WTC11 (cell line): ENCODE results near the gene ZFP92.

ENCODE experiments used
- ARID4B ChIP-seq: sonication (generic); formaldehyde crosslinking; IDR thresholded peaks from 2 replicates; pipeline ENCODE4 v1.8.0; 2023; ENCODE audit warnings: missing genetic modification reagents, mild to moderate bottlenecking, borderline replicate concordance
- NFYB ChIP-seq: sonication (generic); formaldehyde crosslinking; conservative IDR thresholded peaks from 2 replicates; pipeline ENCODE4 v1.8.0; 2022; ENCODE audit warnings: low read depth, missing genetic modification reagents
- TF ChIP-seq, protein P1 (sequence below): fragments of 200-600 bp; IDR thresholded peaks from 2 replicates; pipeline ENCODE4 v1.8.0; 2022; ENCODE audit warnings: antibody characterized with exemption

DNA sequence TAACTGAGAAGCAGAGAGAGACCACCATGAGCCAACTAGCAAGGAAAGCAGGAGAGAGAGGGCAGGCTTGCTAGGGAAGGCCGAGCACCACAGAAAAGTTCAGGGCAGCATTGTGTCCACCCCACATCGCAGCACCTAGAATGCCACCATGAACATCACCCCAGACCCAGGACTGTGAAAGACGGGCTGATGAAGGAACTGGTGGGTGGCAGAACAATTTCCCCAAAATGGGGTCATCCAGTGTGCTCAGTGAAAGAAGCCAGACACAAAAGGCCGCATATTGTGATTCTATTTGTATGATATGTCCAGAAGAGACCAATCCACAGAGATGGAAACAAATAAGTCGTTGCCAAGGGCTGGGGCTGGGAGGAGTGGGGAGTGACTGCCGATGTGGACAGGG is 26.9 kb upstream of the ZFP92 start:
- no peak for TF ChIP-seq NFYB
- TF ChIP-seq ARID4B (CRISPR knock-in tag), result no peak
- TF ChIP-seq, protein P1, sequence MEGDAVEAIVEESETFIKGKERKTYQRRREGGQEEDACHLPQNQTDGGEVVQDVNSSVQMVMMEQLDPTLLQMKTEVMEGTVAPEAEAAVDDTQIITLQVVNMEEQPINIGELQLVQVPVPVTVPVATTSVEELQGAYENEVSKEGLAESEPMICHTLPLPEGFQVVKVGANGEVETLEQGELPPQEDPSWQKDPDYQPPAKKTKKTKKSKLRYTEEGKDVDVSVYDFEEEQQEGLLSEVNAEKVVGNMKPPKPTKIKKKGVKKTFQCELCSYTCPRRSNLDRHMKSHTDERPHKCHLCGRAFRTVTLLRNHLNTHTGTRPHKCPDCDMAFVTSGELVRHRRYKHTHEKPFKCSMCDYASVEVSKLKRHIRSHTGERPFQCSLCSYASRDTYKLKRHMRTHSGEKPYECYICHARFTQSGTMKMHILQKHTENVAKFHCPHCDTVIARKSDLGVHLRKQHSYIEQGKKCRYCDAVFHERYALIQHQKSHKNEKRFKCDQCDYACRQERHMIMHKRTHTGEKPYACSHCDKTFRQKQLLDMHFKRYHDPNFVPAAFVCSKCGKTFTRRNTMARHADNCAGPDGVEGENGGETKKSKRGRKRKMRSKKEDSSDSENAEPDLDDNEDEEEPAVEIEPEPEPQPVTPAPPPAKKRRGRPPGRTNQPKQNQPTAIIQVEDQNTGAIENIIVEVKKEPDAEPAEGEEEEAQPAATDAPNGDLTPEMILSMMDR, result no peak
